CD8-positive, alpha-beta memory T cell (primary cell): ENCODE data around the gene LOX. TPM values are rescaled to one million over a fixed set of nuclear protein-coding genes. Genes with fewer than 3 reads are reported as not detected.
A peak's percentile ranks its signal among the peaks of the same experiment; 100 is the strongest.

ENCODE experiments used
- CTCF ChIA-PET: fragments of 350-600 bp; sonication (Branson Sonifier 250); formaldehyde crosslinking; loops from one replicate; lab custom pipeline; 2021; ENCODE audit warnings: antibody characterized with exemption; lab: Charles Lee
- POLR2A ChIA-PET: fragments of 350-600 bp; sonication (Branson Sonifier 250); formaldehyde crosslinking; loops from one replicate; lab custom pipeline; 2021; ENCODE audit warnings: antibody characterized with exemption; lab: Charles Lee
- DNase-seq, 5 donors: peaks; one replicate each; pipeline versions ENCODE4 v3.0.0 to v3.0.0-alpha.2; 2020 to 2022; ENCODE audit warnings: mixed read lengths in 1 of 5
- H3K27ac ChIP-seq: one replicate; pipeline ENCODE4 v1.7.0; 2013; ENCODE audit warnings: low read depth, mild to moderate bottlenecking, low read length, moderate library complexity
- H3K27me3 ChIP-seq: 2 replicates; pipeline ENCODE4 v1.7.0; 2013; ENCODE audit warnings: low read length, mild to moderate bottlenecking; ENCODE audit not compliant: insufficient read depth, poor library complexity, severe bottlenecking
- H3K36me3 ChIP-seq: 2 replicates; pipeline ENCODE4 v1.7.0; 2013; ENCODE audit warnings: mild to moderate bottlenecking, low read length, moderate library complexity; ENCODE audit not compliant: insufficient read depth
- H3K4me1 ChIP-seq: 2 replicates; pipeline ENCODE4 v1.7.0; 2013; ENCODE audit warnings: mild to moderate bottlenecking, low read length, moderate library complexity; ENCODE audit not compliant: insufficient read depth
- H3K4me3 ChIP-seq: 2 replicates; pipeline ENCODE4 v1.7.0; 2013; ENCODE audit warnings: mild to moderate bottlenecking, low read length
- H3K9me3 ChIP-seq: 2 replicates; pipeline ENCODE4 v1.7.0; 2013; ENCODE audit warnings: mild to moderate bottlenecking, low read length
- H3K27ac Mint-ChIP-seq, 8 donors: one replicate each; pipeline ENCODE4 v1.8.0; 2020 to 2021; ENCODE audit warnings: mixed read lengths in 8 of 8, mild to moderate bottlenecking in 6 of 8, inconsistent platforms in 3 of 8, moderate library complexity in 3 of 8
- H3K27me3 Mint-ChIP-seq, 2 donors: one replicate each; pipeline ENCODE4 v1.8.0; 2020 to 2021; ENCODE audit warnings: mixed read lengths in 2 of 2, mild to moderate bottlenecking in 1 of 2, moderate library complexity in 1 of 2
- H3K36me3 Mint-ChIP-seq, 3 donors: one replicate each; pipeline ENCODE4 v1.8.0; 2020 to 2021; ENCODE audit warnings: mixed read lengths in 3 of 3, inconsistent platforms in 1 of 3, mild to moderate bottlenecking in 1 of 3
- H3K4me1 Mint-ChIP-seq, 3 donors: one replicate each; pipeline ENCODE4 v1.8.0; 2020 to 2021; ENCODE audit warnings: mixed read lengths in 3 of 3, inconsistent platforms in 1 of 3, mild to moderate bottlenecking in 1 of 3
- H3K4me3 Mint-ChIP-seq, 7 donors: one replicate each; pipeline ENCODE4 v1.8.0; 2020 to 2021; ENCODE audit warnings: mixed read lengths in 7 of 7, mild to moderate bottlenecking in 6 of 7, moderate library complexity in 4 of 7, inconsistent platforms in 2 of 7
- H3K9me3 Mint-ChIP-seq, 5 donors: one replicate each; pipeline ENCODE4 v1.8.0; 2020 to 2022; ENCODE audit warnings: mixed read lengths in 5 of 5, mild to moderate bottlenecking in 3 of 5, moderate library complexity in 2 of 5, inconsistent platforms in 1 of 5
- polyA plus RNA-seq: library from polyadenylated mRNA; unstranded; fragments of 300-500 nt; fragmentation: Illumina TruSeq; gene quantifications from one replicate; pipeline ENCODE4 v1.2.3, GENCODE V29; 2021
- total RNA-seq, 2 experiments: library from RNA; stranded (reverse); gene quantifications; one replicate each; pipeline ENCODE4 v1.2.3, GENCODE V29; 2021

Gene LOX
- total and polyA plus RNA-seq, 3 experiments from 2014 or later = not detected

DNA sequence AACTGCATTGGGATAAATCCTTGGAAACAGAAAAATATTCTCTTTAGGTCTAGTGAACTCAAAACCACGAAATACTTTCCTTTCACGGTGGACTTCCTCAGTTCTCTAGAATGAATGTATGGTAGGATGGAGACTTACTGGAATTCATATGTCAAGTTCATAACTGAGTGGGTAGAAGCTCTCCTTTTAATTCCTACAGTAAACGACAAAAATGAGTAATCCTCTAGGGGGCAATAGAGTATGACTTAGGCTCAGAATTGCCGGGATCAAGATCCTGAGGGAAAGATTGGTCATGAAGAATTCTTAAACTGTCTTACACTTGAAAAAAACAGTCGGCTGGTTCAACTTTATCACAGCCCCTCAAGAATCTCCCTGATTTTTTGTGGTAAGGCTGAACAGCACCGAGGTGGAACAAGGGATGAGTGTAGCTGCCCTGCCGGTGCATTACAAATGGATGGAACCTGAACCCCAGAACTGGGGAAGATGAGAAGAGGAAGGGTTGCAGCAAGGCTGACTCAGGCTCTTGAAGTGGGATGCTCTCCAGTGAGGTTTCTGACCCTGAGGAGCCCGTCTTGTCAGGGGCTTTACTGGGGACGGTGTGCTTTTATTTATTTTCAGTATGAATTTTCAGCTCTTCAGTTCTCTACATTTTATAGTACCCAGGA is 14.0 kb upstream of the LOX start:
- H3K27me3 ChIP-seq = no peaks in the 10 kb centered on the region
- no peak overlapping the region for H3K4me3 ChIP-seq
- H3K27ac ChIP-seq = no peak overlapping the region
- H3K27me3 Mint-ChIP-seq = peaks cover 0 to 11% of the 10 kb centered on the region in 2 donors
- no peaks in the 10 kb centered on the region for H3K36me3 Mint-ChIP-seq
- H3K4me3 Mint-ChIP-seq = no peak overlapping the region
- no peaks in the 10 kb centered on the region for H3K4me1 ChIP-seq
- ChIA-PET POLR2A (no interaction called here), CTCF (no interaction called here)
- DNase-seq = no peak
- H3K4me1 Mint-ChIP-seq = no peaks in the 10 kb centered on the region
- H3K9me3 ChIP-seq = no peaks in the 10 kb centered on the region
- H3K36me3 ChIP-seq = no peaks in the 10 kb centered on the region
- no peaks in the 10 kb centered on the region for H3K9me3 Mint-ChIP-seq
- H3K27ac Mint-ChIP-seq = no peak overlapping the region

DNA sequence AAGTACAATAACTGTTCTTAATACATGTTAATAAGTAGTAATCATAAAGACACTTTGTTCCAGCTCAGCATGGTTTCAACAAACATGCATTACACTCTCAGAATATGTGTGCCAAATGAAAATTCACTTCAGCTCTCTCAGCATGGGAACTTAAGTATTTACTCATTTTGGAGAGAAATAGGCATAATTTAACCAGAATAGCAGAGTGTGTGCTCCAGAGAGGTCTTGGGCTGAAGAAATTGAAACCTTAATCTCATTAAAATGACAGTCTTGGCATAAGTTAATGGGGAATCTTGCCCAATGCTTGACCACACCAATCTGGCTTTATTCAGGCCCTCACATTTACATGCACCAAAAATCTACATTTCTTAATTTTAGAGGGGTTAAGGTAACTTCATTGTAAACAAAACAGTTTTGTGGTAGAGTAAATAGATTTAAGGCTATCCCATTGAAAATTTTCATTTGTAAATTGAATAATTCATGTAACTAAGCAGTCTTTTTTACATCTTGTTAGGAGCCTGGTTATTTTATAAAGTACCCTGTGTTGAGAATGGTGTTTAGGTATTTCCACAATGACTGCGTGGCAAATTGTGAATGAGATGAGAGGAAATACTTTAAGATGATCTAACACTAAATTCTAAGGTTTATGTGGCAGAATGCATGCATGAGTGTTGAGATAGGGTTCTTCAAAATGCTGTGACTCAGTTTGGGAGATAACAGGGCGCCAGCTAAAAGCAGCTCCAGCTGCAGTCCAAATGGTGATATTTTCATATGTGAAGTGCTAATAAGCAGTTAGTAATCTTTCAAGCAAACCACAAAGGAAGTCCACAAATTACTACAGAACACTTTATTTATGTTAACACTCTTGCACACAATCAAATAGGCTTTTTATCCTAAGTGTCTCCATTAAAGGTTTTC is 11.3 kb upstream of the LOX start:
- no peaks in the 10 kb centered on the region for H3K9me3 Mint-ChIP-seq
- no peak for DNase-seq

DNA sequence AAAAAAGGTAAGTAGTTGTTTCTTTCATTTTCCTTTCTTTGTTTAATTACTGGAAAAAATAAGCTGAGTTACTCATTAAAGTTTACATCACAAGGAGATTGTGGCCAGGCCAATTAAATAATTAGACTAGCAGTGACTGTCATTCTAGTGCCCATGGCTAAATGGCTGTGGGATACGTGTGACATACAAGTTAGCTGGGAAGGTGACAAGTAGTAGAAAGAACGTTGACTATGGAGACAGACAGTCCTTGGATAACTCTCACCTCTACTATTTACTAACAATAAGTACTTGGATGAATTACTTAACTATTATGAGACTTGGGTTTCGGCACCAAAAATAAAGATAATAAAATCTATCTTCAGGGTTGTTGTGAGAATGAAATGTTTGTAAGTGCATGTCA is 7.0 kb upstream of the LOX start:
- Mint-ChIP-seq H3K4me3 (no peak overlapping the region), H3K9me3 (no peaks in the 10 kb centered on the region), H3K27me3 (peaks cover 3 to 14% of the 10 kb centered on the region in 2 donors), H3K4me1 (no peaks in the 10 kb centered on the region), H3K36me3 (no peaks in the 10 kb centered on the region), H3K27ac (peak overlapping the region in 1 of 8 donors; percentile 36)
- Histone ChIP-seq H3K27me3 (no peaks in the 10 kb centered on the region), H3K27ac (no peak overlapping the region), H3K4me1 (no peaks in the 10 kb centered on the region), H3K4me3 (no peak overlapping the region), H3K9me3 (no peaks in the 10 kb centered on the region), H3K36me3 (no peaks in the 10 kb centered on the region)
- ChIA-PET CTCF (no interaction called here), POLR2A (no interaction called here)
- DNase-seq = no peak

More for the DNA sequence above, 11.3 kb upstream of the LOX start:
- Mint-ChIP-seq H3K4me1 (no peaks in the 10 kb centered on the region), H3K27me3 (peaks cover 0 to 7% of the 10 kb centered on the region in 2 donors), H3K4me3 (no peak overlapping the region), H3K27ac (no peak overlapping the region), H3K36me3 (no peaks in the 10 kb centered on the region)
- ChIA-PET CTCF (no interaction called here), POLR2A (no interaction called here)
- Histone ChIP-seq H3K27ac (no peak overlapping the region), H3K27me3 (no peaks in the 10 kb centered on the region), H3K4me3 (no peak overlapping the region), H3K4me1 (no peaks in the 10 kb centered on the region), H3K36me3 (no peaks in the 10 kb centered on the region), H3K9me3 (no peaks in the 10 kb centered on the region)

DNA sequence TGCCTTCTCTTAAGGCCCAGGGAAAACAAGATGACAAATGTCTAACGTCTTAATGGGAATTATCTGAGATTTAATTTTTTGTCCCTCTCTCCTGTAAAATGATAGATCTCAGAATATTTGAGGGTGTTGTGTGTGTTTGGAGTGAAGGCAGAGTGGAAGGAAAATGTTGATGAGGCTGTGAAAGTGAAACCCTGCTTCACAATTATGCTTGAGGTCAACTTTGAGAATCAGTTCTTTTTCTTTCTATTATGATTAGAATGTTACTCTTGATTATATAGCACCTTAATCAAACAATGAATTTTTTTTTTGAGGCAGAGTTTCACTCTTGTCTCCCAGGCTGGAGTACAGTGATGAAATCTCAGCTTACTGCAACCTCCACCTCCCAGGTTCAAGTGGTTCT is 5.5 kb upstream of the LOX start:
- peak overlapping the region in 1 of 8 donors; percentile 20 for H3K27ac Mint-ChIP-seq
- H3K4me3 ChIP-seq = no peak overlapping the region
- no peaks in the 10 kb centered on the region for H3K4me1 ChIP-seq
- no peak overlapping the region for H3K4me3 Mint-ChIP-seq
- H3K27me3 Mint-ChIP-seq = peaks cover 14 to 28% of the 10 kb centered on the region in 2 donors
- no peaks in the 10 kb centered on the region for H3K9me3 ChIP-seq
- H3K4me1 Mint-ChIP-seq = peaks cover 0 to 4% (median 2%) of the 10 kb centered on the region in 3 donors
- DNase-seq = no peak
- no peaks in the 10 kb centered on the region for H3K36me3 ChIP-seq
- H3K36me3 Mint-ChIP-seq = no peaks in the 10 kb centered on the region
- H3K27ac ChIP-seq = no peak overlapping the region
- ChIA-PET CTCF (no interaction called here), POLR2A (no interaction called here)
- no peaks in the 10 kb centered on the region for H3K27me3 ChIP-seq
- no peaks in the 10 kb centered on the region for H3K9me3 Mint-ChIP-seq

DNA sequence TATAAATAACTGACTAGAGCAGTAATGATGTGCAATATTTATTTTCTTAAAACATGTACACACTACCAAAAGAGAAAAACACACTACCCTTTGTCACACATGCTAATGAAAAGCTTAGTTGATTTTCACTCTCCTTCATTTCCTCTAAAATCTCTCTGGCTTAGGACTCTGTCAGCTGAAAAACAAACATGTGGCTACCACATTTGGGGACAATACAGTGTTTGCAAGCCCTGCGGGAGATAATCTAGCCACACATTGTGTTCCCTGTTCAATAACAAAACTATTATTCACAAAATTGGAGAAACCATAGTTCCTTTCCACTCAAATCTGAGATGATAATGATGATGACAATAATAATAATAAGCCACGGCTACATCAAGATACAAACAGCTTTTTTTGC is 3.5 kb upstream of the LOX start:
- no peak for DNase-seq
- Mint-ChIP-seq H3K27ac (no peak overlapping the region), H3K4me3 (no peak overlapping the region), H3K36me3 (no peaks in the 10 kb centered on the region), H3K4me1 (peaks cover 16 to 17% (median 16%) of the 10 kb centered on the region in 3 donors), H3K27me3 (peaks cover 23 to 44% of the 10 kb centered on the region in 2 donors), H3K9me3 (no peaks in the 10 kb centered on the region)
- H3K27ac ChIP-seq = no peak overlapping the region
- CTCF ChIA-PET = no interaction called here
- H3K27me3 ChIP-seq = peaks cover 2% of the 10 kb centered on the region
- no peaks in the 10 kb centered on the region for H3K9me3 ChIP-seq
- H3K4me1 ChIP-seq = peaks cover 4% of the 10 kb centered on the region
- H3K36me3 ChIP-seq = no peaks in the 10 kb centered on the region
- POLR2A ChIA-PET = no interaction called here
- H3K4me3 ChIP-seq = no peak overlapping the region

DNA sequence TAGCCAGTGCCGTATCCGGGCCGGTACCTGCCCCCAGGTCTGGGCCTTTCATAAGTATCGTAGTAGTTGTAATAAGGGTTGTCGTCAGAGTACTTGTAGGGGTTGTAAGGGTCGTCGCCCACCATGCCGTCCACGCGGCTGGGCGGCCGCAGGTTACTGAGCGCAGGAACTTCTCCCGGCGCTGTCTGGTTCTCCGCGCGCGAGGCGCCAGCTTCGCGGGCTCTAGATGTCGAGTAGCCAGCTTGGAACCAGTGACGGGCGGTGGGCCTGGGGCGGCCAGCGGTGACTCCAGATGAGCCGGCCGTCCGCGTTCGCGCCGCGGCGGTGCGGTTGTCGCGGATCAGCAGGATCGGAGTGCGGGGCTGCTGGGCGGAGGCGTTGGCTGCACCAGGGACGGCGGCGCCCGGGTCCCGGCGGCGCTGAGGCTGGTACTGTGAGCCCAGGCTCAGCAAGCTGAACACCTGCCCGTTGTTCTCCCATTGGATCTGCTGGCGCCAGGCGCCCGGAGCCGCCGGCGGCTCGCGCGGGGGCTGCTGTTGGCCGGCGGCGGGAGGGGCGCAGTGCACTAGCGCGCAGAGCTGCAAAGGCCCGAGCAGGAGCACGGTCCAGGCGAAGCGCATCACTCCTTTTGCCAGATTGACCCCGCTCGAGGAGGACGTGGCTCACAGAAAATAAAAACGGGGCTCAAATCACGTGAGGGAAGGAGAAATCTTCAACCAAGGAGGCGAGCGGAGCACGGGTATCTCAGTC is 518 bp downstream of the LOX start:
- H3K4me3 ChIP-seq = no peak overlapping the region
- Mint-ChIP-seq H3K27me3 (peaks cover 31 to 78% of the 10 kb centered on the region in 2 donors), H3K27ac (no peak overlapping the region), H3K36me3 (no peaks in the 10 kb centered on the region), H3K4me1 (peaks cover 16 to 20% (median 18%) of the 10 kb centered on the region in 3 donors), H3K4me3 (peak overlapping the region in 6 of 7 donors; percentile 48 to 63 (median 56)), H3K9me3 (no peaks in the 10 kb centered on the region)
- ChIA-PET CTCF (no interaction called here), POLR2A (no interaction called here)
- H3K4me1 ChIP-seq = peaks cover 4% of the 10 kb centered on the region
- H3K36me3 ChIP-seq = no peaks in the 10 kb centered on the region
- peaks cover 4% of the 10 kb centered on the region for H3K27me3 ChIP-seq
- no peak overlapping the region for H3K27ac ChIP-seq
- no peak for DNase-seq
- no peaks in the 10 kb centered on the region for H3K9me3 ChIP-seq

DNA sequence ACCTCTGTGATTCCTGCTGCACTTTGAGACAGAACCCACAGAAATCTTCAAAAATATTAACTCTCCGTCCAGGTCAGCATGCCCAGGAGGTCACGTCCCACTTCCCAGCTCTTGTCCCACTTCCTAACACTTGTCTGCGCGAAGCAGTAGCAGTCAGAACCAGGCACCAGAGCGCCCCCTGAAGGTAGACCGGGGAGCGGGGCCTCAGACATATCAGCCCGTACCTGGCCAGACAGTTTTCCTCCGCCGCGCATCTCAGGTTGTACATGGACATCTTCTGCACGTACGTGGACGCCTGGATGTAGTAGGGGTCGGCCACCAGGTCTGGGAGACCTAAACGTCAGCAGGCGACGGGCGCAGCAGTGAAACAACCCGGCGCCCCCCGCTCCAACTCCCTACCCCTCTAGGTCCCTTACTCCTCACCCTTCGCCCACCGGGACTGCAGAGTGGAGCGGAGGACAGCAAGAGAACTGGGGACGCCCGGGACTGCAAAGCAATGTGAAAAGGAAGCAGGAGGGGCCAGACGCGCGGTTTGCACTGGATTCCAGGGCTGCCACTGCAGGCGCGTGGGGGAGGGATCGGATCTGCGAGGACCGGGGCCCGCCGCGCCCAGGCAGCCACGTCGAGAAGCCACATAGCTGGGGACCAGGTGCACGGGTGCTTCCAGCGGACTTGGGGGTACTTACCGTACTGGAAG is 1.2 kb downstream of the LOX start:
- H3K36me3 Mint-ChIP-seq = no peaks in the 10 kb centered on the region
- H3K4me3 Mint-ChIP-seq = peak overlapping the region in 6 of 7 donors; percentile 51 to 63 (median 56)
- peaks cover 4% of the 10 kb centered on the region for H3K4me1 ChIP-seq
- H3K27me3 Mint-ChIP-seq = peaks cover 31 to 75% of the 10 kb centered on the region in 2 donors
- H3K9me3 Mint-ChIP-seq = no peaks in the 10 kb centered on the region
- no peaks in the 10 kb centered on the region for H3K36me3 ChIP-seq
- ChIA-PET CTCF (no interaction called here), POLR2A (no interaction called here)
- H3K27ac Mint-ChIP-seq = peak overlapping the region in 1 of 8 donors; percentile 52
- peaks cover 4% of the 10 kb centered on the region for H3K27me3 ChIP-seq
- DNase-seq = peak in 1 of 5 donors; percentile 4
- peaks cover 16 to 20% (median 18%) of the 10 kb centered on the region in 3 donors for H3K4me1 Mint-ChIP-seq
- no peak overlapping the region for H3K27ac ChIP-seq
- no peak overlapping the region for H3K4me3 ChIP-seq
- H3K9me3 ChIP-seq = no peaks in the 10 kb centered on the region
